Right lobe of liver (tissue), 4 donors: ENCODE data around the gene CALU.

ENCODE experiments used
- CTCF ChIP-seq, 4 donors: fragments of 200-600 bp in 3 of 4; fragments of 450-650 bp in 1 of 4; IDR thresholded peaks; one replicate each; pipeline versions ENCODE4 v1.5.1 to v1.8.0; 2016 to 2022; ENCODE audit warnings: antibody characterized with exemption in 4 of 4, mild to moderate bottlenecking in 2 of 4
- POLR2A ChIP-seq: fragments of 450-650 bp; IDR thresholded peaks from one replicate; pipeline ENCODE4 v1.6.1; 2017; ENCODE audit warnings: antibody characterized with exemption, mild to moderate bottlenecking
- donor health status: DM: no; HTN: no; CAD: no.
- donor health status: DM: no; HTN: no; CAD: no.
- donor health status: DM: no; HTN: yes; CAD: no.

- TF ChIP-seq POLR2A (no peak), CTCF (IDR thresholded peaks at IDR 0.05) (no peak)
These were observed 44.4 kb upstream of the CALU start for GRCh38 chr7:128694738-128695137.
